Bone marrow (tissue), 2 donors: ENCODE data around the gene TEX26.

ENCODE experiments used
- DNase-seq, 2 donors: peaks; one replicate each; lab custom pipeline; 2025; lab: John Stamatoyannopoulos, UW

The TEX26 gene

GRCh38 chr13:30932481-30933353 lies at the start of gene TEX26:
Gene TEX26, plus strand, starts transcription at chr13:30932656. Its CDS starts 60 bp downstream, at chr13:30932716.
- no peak for DNase-seq

- DNase-seq: no peak
Measured at GRCh38 chr13:30882996-30883766, 49.3 kb upstream of the TEX26 start.

GRCh38 chr13:30884543-30884942 lies 47.9 kb upstream of the TEX26 start:
- no peak for DNase-seq

- no peak for DNase-seq
Measured at GRCh38 chr13:30889196-30889690, 43.2 kb upstream of the TEX26 start.

- DNase-seq: no peak
Measured at GRCh38 chr13:30892966-30893365, 39.5 kb upstream of the TEX26 start.

GRCh38 chr13:30895773-30896172 lies 36.7 kb upstream of the TEX26 start:
- no peak for DNase-seq

- no peak for DNase-seq
Measured at GRCh38 chr13:30898070-30898469, 34.4 kb upstream of the TEX26 start.

- DNase-seq: no peak
Measured at GRCh38 chr13:30898678-30899241, 33.7 kb upstream of the TEX26 start.

GRCh38 chr13:30900436-30900835 lies 32.0 kb upstream of the TEX26 start:
- no peak for DNase-seq

- no peak for DNase-seq
Measured at GRCh38 chr13:30900952-30901749, 31.3 kb upstream of the TEX26 start.

GRCh38 chr13:30904043-30904442 lies 28.4 kb upstream of the TEX26 start:
- no peak for DNase-seq

- no peak for DNase-seq
Measured at GRCh38 chr13:30905932-30906383, 26.5 kb upstream of the TEX26 start, which contains the start of gene MEDAG. Gene MEDAG, plus strand, starts transcription at chr13:30906271. Its CDS starts 245 bp downstream, at chr13:30906516.

GRCh38 chr13:30906411-30907051 lies 25.9 kb upstream of the TEX26 start:
- DNase-seq: no peak

- no peak for DNase-seq
Measured at GRCh38 chr13:30907121-30907861, 25.2 kb upstream of the TEX26 start.

GRCh38 chr13:30908416-30908980 lies 24.0 kb upstream of the TEX26 start:
- no peak for DNase-seq

- DNase-seq: no peak
Measured at GRCh38 chr13:30910676-30911075, 21.8 kb upstream of the TEX26 start.

GRCh38 chr13:30915691-30916541 lies 16.5 kb upstream of the TEX26 start:
- DNase-seq: no peak

- DNase-seq: no peak
Measured at GRCh38 chr13:30916991-30917390, 15.5 kb upstream of the TEX26 start.
